ENCODE data around the gene GRB2. TPM values are rescaled to one million over a fixed set of nuclear protein-coding genes. Genes with fewer than 3 reads are reported as not detected.
"Not testable (repeated sequence)": the region's sequence is repeated elsewhere in the genome, so short reads cannot be mapped to it uniquely, and the experiment has no call there.

GRB2 gene
- total and polyA plus RNA-seq, 7 donors: 39.5 to 71.6 (median 65.0) TPM

DNA sequence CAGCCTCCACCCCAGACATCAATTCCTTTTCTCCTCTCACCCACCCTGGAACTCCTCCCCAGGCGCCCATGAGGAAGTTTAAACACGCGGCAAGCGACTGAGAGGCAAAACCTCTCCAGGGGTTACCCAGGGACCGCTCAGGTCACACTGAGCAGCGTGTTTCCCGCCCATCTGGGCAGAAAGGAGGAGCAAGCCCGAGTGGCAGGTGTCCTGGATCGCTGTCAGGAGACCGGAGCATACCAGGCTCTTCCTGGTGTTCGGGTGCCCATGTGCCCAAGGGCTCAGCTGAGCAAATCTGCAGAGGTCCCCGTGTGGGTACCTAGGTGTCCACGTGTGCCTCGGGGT is 116.7 kb downstream of the GRB2 start:
- peak overlapping the region; percentile 83 for H3K27ac ChIP-seq
- WGBS, 3 donors: 0 to 1% (median 1%) methylated on average over 14 of the region's 14 CpGs
- H3K9me3 ChIP-seq: no peaks in the 10 kb centered on the region
- peak in 1 of 2 donors; percentile 38 for DNase-seq
- peak overlapping the region; percentile 70 for H3K4me3 ChIP-seq
- peak; percentile 32 to 52 (median 48) for ATAC-seq
- H3K36me3 ChIP-seq (ENCODE audit: insufficient read depth in 1 of 2, low read depth in 1 of 2): peaks cover 3 to 31% of the 10 kb centered on the region in 2 donors
- TF ChIP-seq, protein P1, sequence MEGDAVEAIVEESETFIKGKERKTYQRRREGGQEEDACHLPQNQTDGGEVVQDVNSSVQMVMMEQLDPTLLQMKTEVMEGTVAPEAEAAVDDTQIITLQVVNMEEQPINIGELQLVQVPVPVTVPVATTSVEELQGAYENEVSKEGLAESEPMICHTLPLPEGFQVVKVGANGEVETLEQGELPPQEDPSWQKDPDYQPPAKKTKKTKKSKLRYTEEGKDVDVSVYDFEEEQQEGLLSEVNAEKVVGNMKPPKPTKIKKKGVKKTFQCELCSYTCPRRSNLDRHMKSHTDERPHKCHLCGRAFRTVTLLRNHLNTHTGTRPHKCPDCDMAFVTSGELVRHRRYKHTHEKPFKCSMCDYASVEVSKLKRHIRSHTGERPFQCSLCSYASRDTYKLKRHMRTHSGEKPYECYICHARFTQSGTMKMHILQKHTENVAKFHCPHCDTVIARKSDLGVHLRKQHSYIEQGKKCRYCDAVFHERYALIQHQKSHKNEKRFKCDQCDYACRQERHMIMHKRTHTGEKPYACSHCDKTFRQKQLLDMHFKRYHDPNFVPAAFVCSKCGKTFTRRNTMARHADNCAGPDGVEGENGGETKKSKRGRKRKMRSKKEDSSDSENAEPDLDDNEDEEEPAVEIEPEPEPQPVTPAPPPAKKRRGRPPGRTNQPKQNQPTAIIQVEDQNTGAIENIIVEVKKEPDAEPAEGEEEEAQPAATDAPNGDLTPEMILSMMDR (IDR thresholded peaks at IDR 0.05): no peak
- intact Hi-C loops (cut with DNase I): loop anchor here in 1 of 2 donors (2.0 kb wide), 1 partner anchor 116 kb away; the partner anchor contains the start of gene GRB2
- peaks cover 5% of the 10 kb centered on the region for H3K4me1 ChIP-seq
- H3K27me3 ChIP-seq (ENCODE audit: insufficient read depth in 3 of 3, low read length in 2 of 3): no peaks in the 10 kb centered on the region

DNA sequence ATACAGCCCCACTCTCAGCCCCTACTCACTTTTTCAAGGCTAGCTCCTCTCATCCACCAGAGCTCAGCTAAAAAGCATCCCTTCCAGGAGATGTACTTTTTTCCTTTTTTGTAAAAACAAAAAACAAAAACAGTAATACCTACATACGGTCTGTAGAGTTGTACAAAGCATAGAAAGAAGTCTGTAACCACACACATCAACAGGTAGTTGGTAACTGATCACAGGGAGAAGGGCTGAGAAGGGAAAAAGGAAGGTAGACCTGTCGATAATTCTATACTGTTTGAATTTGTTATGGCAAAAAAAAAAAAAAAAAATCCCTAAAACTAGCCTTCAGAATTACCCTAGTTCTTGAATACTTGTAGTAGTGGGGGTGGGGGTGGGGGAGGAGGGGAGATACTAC is 117.1 kb downstream of the GRB2 start:
- no peak for ATAC-seq
- TF ChIP-seq, protein P1 (IDR thresholded peaks at IDR 0.05): no peak
- Histone ChIP-seq H3K27me3 (ENCODE audit: insufficient read depth in 3 of 3, low read length in 2 of 3) (no peaks in the 10 kb centered on the region), H3K9me3 (no peaks in the 10 kb centered on the region), H3K27ac (peak overlapping the region; percentile 83), H3K36me3 (ENCODE audit: insufficient read depth in 1 of 2, low read depth in 1 of 2) (peaks cover 3 to 35% of the 10 kb centered on the region in 2 donors), H3K4me3 (peak overlapping the region; percentile 70), H3K4me1 (peaks cover 5% of the 10 kb centered on the region)
- no peak for DNase-seq
- intact Hi-C loops (cut with DNase I): loop anchor here in 1 of 2 donors (2.0 kb wide), 1 partner anchor 116 kb away; the partner anchor contains the start of gene GRB2
- WGBS, 3 donors: 25 to 29% (median 26%) methylated on average over 2 of the region's 2 CpGs

DNA sequence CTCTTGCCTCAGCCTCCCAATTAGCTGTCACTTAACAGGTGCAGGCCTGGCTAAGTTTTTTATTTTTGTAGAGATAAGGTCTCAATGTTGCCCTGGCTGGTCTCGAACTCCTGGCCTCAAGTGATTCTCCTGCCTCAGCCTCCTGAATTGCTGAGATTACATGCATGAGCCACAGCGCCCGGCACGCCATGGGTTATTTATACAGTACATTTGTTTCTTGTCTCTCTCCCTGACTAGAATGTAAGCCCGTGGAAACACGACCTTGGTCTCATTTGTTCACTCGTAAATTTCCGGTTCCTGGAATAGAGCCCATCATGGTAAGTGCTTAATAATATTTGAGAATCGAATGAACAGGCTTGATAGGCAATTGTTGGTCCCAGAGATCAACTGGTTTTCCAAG is 118.3 kb downstream of the GRB2 start:
- DNase-seq (no peak), ATAC-seq (no peak)
- Histone ChIP-seq H3K4me3 (no peak overlapping the region), H3K9me3 (no peaks in the 10 kb centered on the region), H3K27me3 (ENCODE audit: insufficient read depth in 3 of 3, low read length in 2 of 3) (no peaks in the 10 kb centered on the region), H3K36me3 (ENCODE audit: insufficient read depth in 1 of 2, low read depth in 1 of 2) (peaks cover 3 to 46% of the 10 kb centered on the region in 2 donors), H3K4me1 (peaks cover 5% of the 10 kb centered on the region), H3K27ac (no peak overlapping the region)
- TF ChIP-seq, protein P1 (IDR thresholded peaks at IDR 0.05): no peak
- intact Hi-C loops (cut with DNase I): no loop called here
- 56 to 70% (median 61%) methylated on average over 9 of the region's 9 CpGs for WGBS, 3 donors

DNA sequence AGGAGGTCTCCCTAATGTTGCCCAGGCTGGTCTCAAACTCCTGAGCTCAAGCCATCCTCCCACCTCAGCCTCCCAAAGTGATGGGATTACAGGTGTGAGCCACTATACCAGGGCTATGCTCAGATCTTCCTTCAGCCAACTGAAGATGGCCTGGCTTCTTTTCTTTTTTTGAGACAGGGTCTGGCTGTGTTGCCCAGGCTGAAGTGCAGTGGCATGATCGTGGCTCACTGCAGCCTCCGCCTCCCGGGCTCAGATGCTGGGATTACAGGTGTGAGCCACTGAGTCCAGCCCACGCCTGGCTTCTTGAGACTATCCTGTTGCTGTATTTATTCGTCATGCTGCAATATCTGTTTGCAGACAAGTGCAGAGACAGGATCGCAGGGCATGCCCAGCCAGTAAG is 120.4 kb downstream of the GRB2 start:
- Histone ChIP-seq H3K9me3 (no peaks in the 10 kb centered on the region), H3K27ac (no peak overlapping the region), H3K36me3 (ENCODE audit: insufficient read depth in 1 of 2, low read depth in 1 of 2) (peaks cover 3 to 62% of the 10 kb centered on the region in 2 donors), H3K4me3 (no peak overlapping the region), H3K27me3 (ENCODE audit: insufficient read depth in 3 of 3, low read length in 2 of 3) (no peaks in the 10 kb centered on the region), H3K4me1 (peaks cover 5% of the 10 kb centered on the region)
- no peak for ATAC-seq
- TF ChIP-seq, protein P1 (IDR thresholded peaks at IDR 0.05): no peak
- DNase-seq: no peak
- WGBS, 3 donors: 81 to 93% (median 86%) methylated on average over 6 of the region's 6 CpGs
- intact Hi-C loops (cut with DNase I): no loop called here

DNA sequence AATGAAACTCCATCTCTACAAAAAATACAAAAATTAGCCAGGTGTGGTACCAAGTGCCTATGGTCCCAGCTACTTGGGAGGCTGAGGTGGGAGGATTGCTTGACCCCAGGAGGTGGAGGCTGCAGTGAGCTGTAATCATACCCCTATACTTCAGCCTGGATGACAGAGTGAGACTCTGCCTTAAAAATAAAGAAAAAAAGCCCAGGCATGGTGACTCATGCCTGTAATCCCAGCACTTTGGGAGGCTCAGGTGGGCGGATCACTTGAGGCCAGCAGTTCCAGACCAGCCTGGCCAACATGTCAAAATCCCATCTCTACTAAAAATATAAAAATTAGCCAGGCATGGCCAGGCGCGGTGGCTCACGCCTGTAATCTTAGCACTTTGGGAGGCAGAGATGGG is 125.3 kb downstream of the GRB2 start:
- H3K4me3 ChIP-seq; intact Hi-C loops (cut with DNase I); H3K27ac ChIP-seq; DNase-seq; H3K4me1 ChIP-seq; H3K27me3 ChIP-seq (ENCODE audit: insufficient read depth in 3 of 3, low read length in 2 of 3); H3K9me3 ChIP-seq; ATAC-seq: not testable (repeated sequence)
- 96 to 100% (median 96%) methylated on average over 4 of the region's 4 CpGs for WGBS, 3 donors
- H3K36me3 ChIP-seq (ENCODE audit: insufficient read depth in 1 of 2, low read depth in 1 of 2): peaks cover 0 to 74% of the 10 kb centered on the region in 2 donors
